K562 (cell line): ENCODE results near the gene NUBPL. TPM values are rescaled to one million over a fixed set of nuclear protein-coding genes. Genes with fewer than 3 reads are reported as not detected.

Experiments
- ATAC-seq: fragments of 200-7000 bp; cut with Tn5 transposase; 3 replicates; pipeline ENCODE4 v1.9.1; 2020; ENCODE audit warnings: moderate library complexity
- BruUV-seq: library from RNA; stranded (reverse); fragments of 400-500 nt; replicated peaks from 2 replicates; lab custom pipeline; 2021; lab: Mats Ljungman, UMichigan
- CTCF ChIA-PET: fragments of 300-600 bp; formaldehyde crosslinking; extraction: SDS; loops from one replicate; lab custom pipeline; 2021; ENCODE audit warnings: low intra/inter-chr PET ratio; lab: Yijun Ruan, JAX
- POLR2A ChIA-PET: fragments of 300-600, 350-650 bp; sonication (Branson Sonifier 250); formaldehyde crosslinking; extraction: SDS; loops from one replicate; lab custom pipeline; 2021; ENCODE audit warnings: antibody characterized with exemption, inconsistent platforms; lab: Yijun Ruan, JAX
- DNase-seq, 4 experiments: peaks; one replicate each; pipeline versions ENCODE4 v3.0.0 to v3.0.0-alpha.2; 2011 to 2018; ENCODE audit warnings: low spot score in 3 of 4, mixed read lengths in 3 of 4; ENCODE audit errors: extremely low read depth in 1 of 4
- FAIRE-seq: peaks from 2 replicates; lab custom pipeline; 2011; peaks lifted over from hg19 to GRCh38; lab: Jason Lieb, UNC
- H2AFZ ChIP-seq: 2 replicates; pipeline ENCODE4 v1.6.0; 2011; ENCODE audit warnings: low read depth, low read length, control low read depth, inconsistent platforms
- H3K27ac ChIP-seq: fragments of 200-600 bp; 3 replicates; pipeline ENCODE4 v1.8.0; 2011; ENCODE audit warnings: low read depth, mild to moderate bottlenecking, control low read depth, inconsistent platforms, low read length, moderate library complexity, mixed read lengths; ENCODE audit errors: extremely low read depth
- H3K27me3 ChIP-seq, 2 experiments: fragments of 300-600 bp in 1 of 2; 2 replicates in 1 of 2; 3 replicates in 1 of 2; pipeline versions ENCODE4 v1.6.0 to v1.8.0; 2011; ENCODE audit warnings: inconsistent platforms in 2 of 2, low read length in 2 of 2, mild to moderate bottlenecking in 1 of 2, mixed read lengths in 1 of 2, moderate library complexity in 1 of 2; ENCODE audit not compliant: control insufficient read depth in 2 of 2, insufficient read depth in 2 of 2
- H3K36me3 ChIP-seq: fragments of 300-600 bp; 3 replicates; pipeline ENCODE4 v1.8.0; 2011; ENCODE audit warnings: mild to moderate bottlenecking, low read length, inconsistent platforms; ENCODE audit not compliant: control insufficient read depth, insufficient read depth
- H3K4me1 ChIP-seq, 2 experiments: fragments of 200-600 bp in 1 of 2; replicated peaks in 1 of 2; 2 replicates in 1 of 2; 3 replicates in 1 of 2; pipeline versions ENCODE4 v1.5.1 to v1.8.0; 2011; ENCODE audit warnings: inconsistent platforms in 2 of 2, low read length in 2 of 2, mild to moderate bottlenecking in 1 of 2, mixed read lengths in 1 of 2, moderate library complexity in 1 of 2; ENCODE audit not compliant: control insufficient read depth in 2 of 2, insufficient read depth in 2 of 2
- H3K4me2 ChIP-seq: 2 replicates; pipeline ENCODE4 v1.6.1; 2011; ENCODE audit warnings: low read length, control low read depth, inconsistent platforms, mixed read lengths; ENCODE audit not compliant: insufficient read depth
- H3K4me3 ChIP-seq: fragments of 200-600 bp; sonication (generic), shearing (Covaris generic); 2 replicates; pipeline ENCODE4 v1.5.1; 2016; ENCODE audit warnings: control low read depth, inconsistent platforms
- H3K79me2 ChIP-seq: fragments of 200-600 bp; 3 replicates; pipeline ENCODE4 v1.8.0; 2011; ENCODE audit warnings: low read length, inconsistent platforms; ENCODE audit not compliant: control insufficient read depth, insufficient read depth
- H3K9ac ChIP-seq, 2 experiments: 2 replicates each; pipeline versions ENCODE4 v1.6.0 to v1.6.1; 2011; ENCODE audit warnings: low read depth in 2 of 2, low read length in 2 of 2, control low read depth in 1 of 2, inconsistent platforms in 1 of 2, mild to moderate bottlenecking in 1 of 2, mixed read lengths in 1 of 2; ENCODE audit not compliant: insufficient read depth in 1 of 2
- H3K9me1 ChIP-seq: one replicate; pipeline ENCODE4 v1.6.0; 2011; ENCODE audit warnings: inconsistent platforms, mild to moderate bottlenecking, low read length, moderate library complexity; ENCODE audit not compliant: control insufficient read depth, insufficient read depth
- H3K9me3 ChIP-seq: replicated peaks from 2 replicates; pipeline ENCODE4 v1.5.1; 2011; ENCODE audit warnings: low read depth, low read length, inconsistent platforms; ENCODE audit not compliant: control insufficient read depth, insufficient read depth
- H4K20me1 ChIP-seq: replicated peaks from 2 replicates; pipeline ENCODE4 v1.6.1; 2011; ENCODE audit warnings: low read length, inconsistent platforms, mixed read lengths; ENCODE audit not compliant: control insufficient read depth, insufficient read depth
- CBFA2T3 ChIP-seq: fragments of 450-650 bp; IDR thresholded peaks from 2 replicates; pipeline ENCODE4 v1.6.1; 2017
- CBX2 ChIP-seq: fragments of 200-600 bp; sonication (generic); IDR thresholded peaks from one replicate; pipeline ENCODE4 v1.6.1; 2012; ENCODE audit warnings: mild to moderate bottlenecking, low read length, inconsistent platforms; ENCODE audit not compliant: insufficient read depth, poor library complexity, severe bottlenecking
- GABPB2 ChIP-seq: fragments of 250-450 bp; sonication (Bioruptor Pico); conservative IDR thresholded peaks from 2 replicates; pipeline ENCODE4 v1.5.1; 2021; ENCODE audit warnings: mild to moderate bottlenecking
- KHSRP ChIP-seq: fragments of 450-650 bp; IDR thresholded peaks from 2 replicates; pipeline ENCODE4 v1.6.1; 2017
- TBL1XR1 ChIP-seq, 2 experiments: IDR thresholded peaks; 2 replicates each; pipeline ENCODE4 v1.6.1; 2012; ENCODE audit warnings: improper control_type of control experiment in 2 of 2, low read length in 2 of 2, mild to moderate bottlenecking in 1 of 2
- ZBTB5 ChIP-seq: fragments of 450-650 bp; IDR thresholded peaks from 2 replicates; pipeline ENCODE4 v1.6.1; 2017; ENCODE audit warnings: antibody characterized with exemption
- ZNF551 ChIP-seq: fragments of 250-450 bp; sonication (Bioruptor Pico); IDR thresholded peaks from 2 replicates; pipeline ENCODE4 v1.5.0; 2021; ENCODE audit warnings: mild to moderate bottlenecking, moderate library complexity
- ZNF75A ChIP-seq: fragments of 450-650 bp; formaldehyde crosslinking; IDR thresholded peaks from 2 replicates; pipeline ENCODE4 v1.4.0; 2020; ENCODE audit warnings: mild to moderate bottlenecking
- WGBS: fragments of 100-300 bp; shearing (Covaris generic); methylation state at CpG from one replicate; pipeline ENCODE4 v1.1.6; 2016; ENCODE audit warnings: low coverage, mixed read lengths; ENCODE audit not compliant: insufficient coverage; ENCODE audit errors: missing lambda C conversion rate; 5-methylcytosine and 5-hydroxymethylcytosine counted together
- in situ Hi-C: fragments of 300-500 bp; cut with MboI; formaldehyde crosslinking; loops from 4 replicates; pipeline ENCODE4 v1.15.0; 2018; ENCODE audit warnings: inconsistent platforms, mixed read lengths
- intact Hi-C: fragments of 100-400 bp; cut with micrococcal nuclease; formaldehyde crosslinking; loops from 2 replicates; pipeline ENCODE4 v1.14.2; 2022
- polyA plus RNA-seq, 8 experiments: library from polyadenylated mRNA; depleted of rRNA in 4 of 8; stranded (reverse) in 5 of 8; unstranded in 3 of 8; fragments of >200 nt; fragmentation: Nextera tagmentation in 2 of 8; fragmentation: Illumina TruSeq in 1 of 8; extraction: Ambion mirVana in 2 of 8; extraction: Trizol in 1 of 8; gene quantifications; 2 replicates each; pipeline versions ENCODE4 v1.2.1 to v1.2.3, GENCODE V29; 2011 to 2014; ENCODE audit warnings: inconsistent platforms in 1 of 8, missing spikeins in 1 of 8
- total RNA-seq, 7 experiments: library from RNA; depleted of rRNA in 6 of 7; stranded (reverse); fragments of >200 nt in 6 of 7; fragmentation: Illumina TruSeq in 2 of 7; extraction: Trizol in 2 of 7; gene quantifications; 2 replicates each; pipeline versions ENCODE4 v1.2.1 to v1.2.3, GENCODE V29; 2011 to 2021; ENCODE audit warnings: low replicate concordance in 1 of 7

NUBPL gene
- total and polyA plus RNA-seq, 9 of the 15 experiments (the other 6 are each of a cell fraction or from before 2014, with no cell fraction given) = 3.2 to 8.7 (median 6.1) TPM

- ATAC-seq (no peak), DNase-seq (no peak), FAIRE-seq (no peak)
- Histone ChIP-seq H3K36me3 (no peaks in the 10 kb centered on the region), H3K4me2 (no peak overlapping the region), H4K20me1 (no peaks in the 10 kb centered on the region), H3K4me1 (no peaks in the 10 kb centered on the region), H2AFZ (no peak overlapping the region), H3K79me2 (no peaks in the 10 kb centered on the region), H3K9me1 (no peaks in the 10 kb centered on the region), H3K4me3 (no peak overlapping the region), H3K9me3 (no peaks in the 10 kb centered on the region), H3K27ac (no peak overlapping the region), H3K27me3 (no peaks in the 10 kb centered on the region), H3K9ac (no peak overlapping the region)
- CTCF ChIA-PET = no interaction called here
- 11% methylated on average over 1 of the region's 1 CpG for WGBS
- intact Hi-C loops = no loop called here
- POLR2A ChIA-PET = no interaction called here
- no TSS peak for BruUV-seq
- in situ Hi-C loops = no loop called here
- TF ChIP-seq GABPB2 (CRISPR knock-in tag) (no peak), CBFA2T3 (peak; percentile 48)
Measured at GRCh38 chr14:31687726-31688125, 126.5 kb downstream of the NUBPL start.

GRCh38 chr14:31690056-31690455 is 128.9 kb downstream of the NUBPL start:
- DNase-seq (no peak), FAIRE-seq (no peak), ATAC-seq (no peak)
- Histone ChIP-seq H3K4me3 (no peak overlapping the region), H3K9me3 (no peaks in the 10 kb centered on the region), H3K4me1 (no peaks in the 10 kb centered on the region), H3K79me2 (no peaks in the 10 kb centered on the region), H3K9ac (no peak overlapping the region), H2AFZ (no peak overlapping the region), H3K27me3 (no peaks in the 10 kb centered on the region), H3K27ac (no peak overlapping the region), H4K20me1 (no peaks in the 10 kb centered on the region), H3K9me1 (no peaks in the 10 kb centered on the region), H3K4me2 (no peak overlapping the region), H3K36me3 (no peaks in the 10 kb centered on the region)
- TF ChIP-seq ZNF551 (CRISPR knock-in tag) (no peak), KHSRP (no peak), ZBTB5 (no peak), CBX2 (no peak), ZNF75A (no peak), TBL1XR1 (IDR thresholded peaks at IDR 0.05; ENCODE audit: low read length in 2 of 2) (no peak)
- ChIA-PET POLR2A (no interaction called here), CTCF (no interaction called here)
- 9% methylated on average over 3 of the region's 3 CpGs for WGBS
- no TSS peak for BruUV-seq
- in situ Hi-C loops (no loop called here), intact Hi-C loops (no loop called here)
